Naive thymus-derived CD4-positive, alpha-beta T cell (primary cell): Measurements from ENCODE around the gene PPP1R2B. TPM values are rescaled to one million over a fixed set of nuclear protein-coding genes. Genes with fewer than 3 reads are reported as not detected.
"Not testable (repeated sequence)": the region's sequence is repeated elsewhere in the genome, so short reads cannot be mapped to it uniquely, and the experiment has no call there.

ENCODE experiments used
- ATAC-seq: fragments of 150-1000 bp; cut with Tn5 transposase; 2 replicates; pipeline ENCODE4 v1.10.0; 2021; ENCODE audit warnings: mild to moderate bottlenecking, moderate library complexity
- CTCF ChIA-PET: fragments of 350-600 bp; sonication (Branson Sonifier 250); formaldehyde crosslinking; loops from one replicate; lab custom pipeline; 2021; ENCODE audit warnings: antibody characterized with exemption; lab: Charles Lee
- POLR2A ChIA-PET: fragments of 350-600 bp; sonication (Branson Sonifier 250); formaldehyde crosslinking; loops from one replicate; lab custom pipeline; 2021; ENCODE audit warnings: antibody characterized with exemption, inconsistent platforms; lab: Charles Lee
- DNase-seq, 9 donors: peaks; one replicate each; pipeline versions ENCODE4 v3.0.0 to v3.0.0-alpha.2; 2020 to 2022; ENCODE audit warnings: mixed read lengths in 1 of 9
- H3K27ac ChIP-seq: one replicate; pipeline ENCODE4 v1.7.0; 2013; ENCODE audit warnings: mild to moderate bottlenecking, low read depth, low read length, moderate library complexity
- H3K27me3 ChIP-seq, 2 donors: one replicate each; pipeline ENCODE4 v1.7.0; 2013; ENCODE audit warnings: low read length in 2 of 2, mild to moderate bottlenecking in 2 of 2, moderate library complexity in 2 of 2; ENCODE audit not compliant: control insufficient read depth in 2 of 2, insufficient read depth in 2 of 2
- H3K36me3 ChIP-seq, 3 experiments: 1 replicate in 2 of 3; 2 replicates in 1 of 3; pipeline ENCODE4 v1.7.0; 2013; ENCODE audit warnings: low read length in 3 of 3, mild to moderate bottlenecking in 3 of 3, moderate library complexity in 1 of 3; ENCODE audit not compliant: insufficient read depth in 3 of 3, control insufficient read depth in 2 of 3
- H3K4me1 ChIP-seq, 2 donors: one replicate each; pipeline ENCODE4 v1.7.0; 2013; ENCODE audit warnings: low read length in 2 of 2, mild to moderate bottlenecking in 2 of 2, moderate library complexity in 1 of 2; ENCODE audit not compliant: control insufficient read depth in 2 of 2, insufficient read depth in 2 of 2
- H3K4me3 ChIP-seq: 2 replicates; pipeline ENCODE4 v1.7.0; 2013; ENCODE audit warnings: mild to moderate bottlenecking, low read length
- H3K9me3 ChIP-seq, 3 experiments: 1 replicate in 2 of 3; 2 replicates in 1 of 3; pipeline ENCODE4 v1.7.0; 2013; ENCODE audit warnings: low read length in 3 of 3; ENCODE audit not compliant: control insufficient read depth in 2 of 3
- H3K27ac Mint-ChIP-seq, 9 donors: one replicate each; pipeline ENCODE4 v1.8.0; 2020 to 2022; ENCODE audit warnings: mixed read lengths in 9 of 9, mild to moderate bottlenecking in 8 of 9, moderate library complexity in 5 of 9, inconsistent platforms in 2 of 9
- H3K27me3 Mint-ChIP-seq, 5 donors: one replicate each; pipeline ENCODE4 v1.8.0; 2021 to 2022; ENCODE audit warnings: mixed read lengths in 5 of 5, mild to moderate bottlenecking in 1 of 5
- H3K36me3 Mint-ChIP-seq, 5 donors: one replicate each; pipeline ENCODE4 v1.8.0; 2020 to 2022; ENCODE audit warnings: mixed read lengths in 5 of 5, mild to moderate bottlenecking in 3 of 5, inconsistent platforms in 1 of 5
- H3K4me1 Mint-ChIP-seq, 7 donors: one replicate each; pipeline ENCODE4 v1.8.0; 2020 to 2022; ENCODE audit warnings: mixed read lengths in 7 of 7, mild to moderate bottlenecking in 3 of 7, inconsistent platforms in 1 of 7
- H3K4me3 Mint-ChIP-seq, 10 donors: one replicate each; pipeline ENCODE4 v1.8.0; 2020 to 2022; ENCODE audit warnings: mild to moderate bottlenecking in 10 of 10, mixed read lengths in 10 of 10, moderate library complexity in 6 of 10, inconsistent platforms in 2 of 10
- H3K9me3 Mint-ChIP-seq, 11 donors: one replicate each; pipeline ENCODE4 v1.8.0; 2020 to 2022; ENCODE audit warnings: mixed read lengths in 11 of 11, mild to moderate bottlenecking in 4 of 11, inconsistent platforms in 1 of 11, moderate library complexity in 1 of 11
- intact Hi-C, 2 donors: fragments of 100-400 bp; cut with micrococcal nuclease; formaldehyde crosslinking; loops; one replicate each; pipeline ENCODE4 v1.15.1; 2023
- polyA plus RNA-seq, 2 donors: library from polyadenylated mRNA; unstranded; fragments of 300-500 nt; fragmentation: Illumina TruSeq; gene quantifications; one replicate each; pipeline ENCODE4 v1.2.3, GENCODE V29; 2021
- total RNA-seq, 6 experiments: library from RNA in 5 of 6; stranded (reverse) in 5 of 6; gene quantifications; 1 replicate in 5 of 6; 2 replicates in 1 of 6; pipeline ENCODE4 v1.2.3 and lab custom pipeline; 2021 to 2026

The PPP1R2B gene
- total and polyA plus RNA-seq, 7 experiments from 2014 or later = 0.09 to 0.90 (median 0.27) TPM; not detected in 1

GRCh38 chr5:156851880-156852279 is 1.8 kb downstream of the PPP1R2B start:
- ChIA-PET CTCF (no interaction called here), POLR2A (no interaction called here)
- Histone ChIP-seq H3K27me3 (no peaks in the 10 kb centered on the region), H3K4me3 (no peak overlapping the region), H3K4me1 (no peaks in the 10 kb centered on the region), H3K36me3 (no peaks in the 10 kb centered on the region), H3K9me3 (peaks cover 0 to 9% (median 0%) of the 10 kb centered on the region in 3 experiments), H3K27ac (no peak overlapping the region)
- Mint-ChIP-seq H3K36me3 (peaks cover 0 to 40% (median 17%) of the 10 kb centered on the region in 5 donors), H3K27ac (no peak overlapping the region), H3K4me3 (no peak overlapping the region), H3K27me3 (peaks cover 18 to 44% (median 37%) of the 10 kb centered on the region in 5 donors), H3K4me1 (peaks cover 0 to 7% (median 0%) of the 10 kb centered on the region in 7 donors), H3K9me3 (peaks cover 0 to 66% (median 41%) of the 10 kb centered on the region in 11 donors)
- intact Hi-C loops = no loop called here
- no peak for DNase-seq
- ATAC-seq = no peak

- peaks cover 10 to 35% (median 31%) of the 10 kb centered on the region in 5 donors for H3K27me3 Mint-ChIP-seq
- CTCF ChIA-PET, H3K27ac ChIP-seq, H3K4me3 Mint-ChIP-seq, H3K9me3 ChIP-seq, H3K27me3 ChIP-seq, H3K27ac Mint-ChIP-seq, H3K4me1 Mint-ChIP-seq, H3K4me3 ChIP-seq, DNase-seq, H3K4me1 ChIP-seq, ATAC-seq, H3K36me3 ChIP-seq, intact Hi-C loops, POLR2A ChIA-PET: not testable (repeated sequence)
- peaks cover 0 to 35% (median 10%) of the 10 kb centered on the region in 5 donors for H3K36me3 Mint-ChIP-seq
- peaks cover 0 to 55% (median 34%) of the 10 kb centered on the region in 11 donors for H3K9me3 Mint-ChIP-seq
Measured at GRCh38 chr5:156853055-156853454, 3.0 kb downstream of the PPP1R2B start.

- peak overlapping the region in 1 of 10 donors; percentile 41 for H3K4me3 Mint-ChIP-seq
- ChIA-PET CTCF (interaction anchor here (0.6 kb wide), 1 partner anchor 277 kb away, joined by 3 read pairs; the partner anchor contains the start of gene MED7), POLR2A (no interaction called here)
- peaks cover 0 to 3% of the 10 kb centered on the region in 2 donors for H3K4me1 ChIP-seq
- H3K36me3 Mint-ChIP-seq = peaks cover 0 to 32% (median 6%) of the 10 kb centered on the region in 5 donors
- no peak overlapping the region for H3K27ac ChIP-seq
- H3K9me3 Mint-ChIP-seq = peaks cover 2 to 9% (median 6%) of the 10 kb centered on the region in 11 donors
- H3K27ac Mint-ChIP-seq = no peak overlapping the region
- H3K4me1 Mint-ChIP-seq = peaks cover 0 to 57% (median 8%) of the 10 kb centered on the region in 7 donors
- ATAC-seq (no peak), DNase-seq (no peak)
- intact Hi-C loops = no loop called here
- H3K27me3 ChIP-seq = no peaks in the 10 kb centered on the region
- H3K9me3 ChIP-seq = peaks cover 0 to 2% (median 0%) of the 10 kb centered on the region in 3 experiments
- no peak overlapping the region for H3K4me3 ChIP-seq
- peaks cover 0 to 3% (median 0%) of the 10 kb centered on the region in 5 donors for H3K27me3 Mint-ChIP-seq
- H3K36me3 ChIP-seq = no peaks in the 10 kb centered on the region
Measured at GRCh38 chr5:156865427-156865826, 15.3 kb downstream of the PPP1R2B start.

- H3K4me3 Mint-ChIP-seq = peak overlapping the region in 1 of 10 donors; percentile 37
- H3K4me1 Mint-ChIP-seq = peaks cover 0 to 35% (median 0%) of the 10 kb centered on the region in 7 donors
- no peaks in the 10 kb centered on the region for H3K27me3 ChIP-seq
- H3K36me3 ChIP-seq = no peaks in the 10 kb centered on the region
- peaks cover 4 to 39% (median 15%) of the 10 kb centered on the region in 11 donors for H3K9me3 Mint-ChIP-seq
- ATAC-seq (no peak), DNase-seq (no peak)
- intact Hi-C loops = no loop called here
- H3K27ac Mint-ChIP-seq = peak overlapping the region in 1 of 9 donors; percentile 74
- CTCF ChIA-PET = no interaction called here
- peaks cover 0 to 3% of the 10 kb centered on the region in 2 donors for H3K4me1 ChIP-seq
- H3K9me3 ChIP-seq = peaks cover 0 to 10% (median 0%) of the 10 kb centered on the region in 3 experiments
- H3K4me3 ChIP-seq = no peak overlapping the region
- H3K27ac ChIP-seq = no peak overlapping the region
- H3K27me3 Mint-ChIP-seq = peaks cover 0 to 3% (median 0%) of the 10 kb centered on the region in 5 donors
- POLR2A ChIA-PET = interaction anchor here (0.9 kb wide), 1 partner anchor 40 kb away, joined by 3 read pairs; no protein-coding TSS in a partner anchor
- H3K36me3 Mint-ChIP-seq = peaks cover 0 to 46% (median 11%) of the 10 kb centered on the region in 5 donors
Measured at GRCh38 chr5:156870498-156870839, 20.4 kb downstream of the PPP1R2B start.

- ATAC-seq (no peak), DNase-seq (no peak)
- H3K4me3 ChIP-seq = no peak overlapping the region
- Mint-ChIP-seq H3K36me3 (peaks cover 0 to 46% (median 11%) of the 10 kb centered on the region in 5 donors), H3K4me3 (no peak overlapping the region), H3K27ac (no peak overlapping the region), H3K27me3 (peaks cover 0 to 3% (median 0%) of the 10 kb centered on the region in 5 donors), H3K4me1 (peaks cover 0 to 29% (median 0%) of the 10 kb centered on the region in 7 donors), H3K9me3 (peaks cover 4 to 40% (median 15%) of the 10 kb centered on the region in 11 donors)
- no peaks in the 10 kb centered on the region for H3K36me3 ChIP-seq
- ChIA-PET POLR2A (no interaction called here), CTCF (no interaction called here)
- peaks cover 0 to 10% (median 0%) of the 10 kb centered on the region in 3 experiments for H3K9me3 ChIP-seq
- peaks cover 0 to 3% of the 10 kb centered on the region in 2 donors for H3K4me1 ChIP-seq
- intact Hi-C loops = no loop called here
- no peaks in the 10 kb centered on the region for H3K27me3 ChIP-seq
- no peak overlapping the region for H3K27ac ChIP-seq
Measured at GRCh38 chr5:156871212-156871611, 21.1 kb downstream of the PPP1R2B start.

- Mint-ChIP-seq H3K4me3 (no peak overlapping the region), H3K27me3 (no peaks in the 10 kb centered on the region), H3K27ac (no peak overlapping the region), H3K36me3 (peaks cover 0 to 24% (median 0%) of the 10 kb centered on the region in 5 donors), H3K4me1 (peaks cover 2 to 13% (median 7%) of the 10 kb centered on the region in 7 donors), H3K9me3 (peaks cover 0 to 13% (median 0%) of the 10 kb centered on the region in 11 donors)
- intact Hi-C loops = no loop called here
- Histone ChIP-seq H3K27me3 (no peaks in the 10 kb centered on the region), H3K4me1 (peaks cover 0 to 3% of the 10 kb centered on the region in 2 donors), H3K36me3 (no peaks in the 10 kb centered on the region), H3K27ac (no peak overlapping the region), H3K9me3 (no peaks in the 10 kb centered on the region), H3K4me3 (no peak overlapping the region)
- DNase-seq = no peak
- ATAC-seq = no peak
- CTCF ChIA-PET = no interaction called here
- POLR2A ChIA-PET = interaction anchor here (0.8 kb wide), 1 partner anchor 60 kb away, joined by 3 read pairs; no protein-coding TSS in a partner anchor
Measured at GRCh38 chr5:156879665-156880285, 29.7 kb downstream of the PPP1R2B start.
